Natural killer cell (primary cell): ENCODE results near the gene PTTG1. TPM values are rescaled to one million over a fixed set of nuclear protein-coding genes. Genes with fewer than 3 reads are reported as not detected.

ENCODE experiments used
- ATAC-seq, 3 donors: fragments of 150-1000 bp in 2 of 3; fragments of 200-7000 bp in 1 of 3; cut with Tn5 transposase; 1 replicate in 1 of 3; 2 replicates in 2 of 3; pipeline ENCODE4 v1.10.0; 2021; ENCODE audit warnings: mild to moderate bottlenecking in 2 of 3, moderate library complexity in 2 of 3
- DNase-seq, 2 donors: peaks; one replicate each; pipeline versions ENCODE4 v3.0.0 to v3.0.0-alpha.2; 2013 to 2021; ENCODE audit warnings: mixed read lengths in 1 of 2
- H3K27ac ChIP-seq: one replicate; pipeline ENCODE4 v1.5.1; 2013; ENCODE audit warnings: mild to moderate bottlenecking, low read length
- H3K27me3 ChIP-seq: one replicate; pipeline ENCODE4 v1.6.1; 2013; ENCODE audit warnings: low read length; ENCODE audit not compliant: control insufficient read depth, insufficient read depth
- H3K36me3 ChIP-seq: one replicate; pipeline ENCODE4 v1.6.1; 2013; ENCODE audit warnings: low read length; ENCODE audit not compliant: control insufficient read depth, insufficient read depth
- H3K4me1 ChIP-seq: one replicate; pipeline ENCODE4 v1.6.1; 2013; ENCODE audit warnings: low read length; ENCODE audit not compliant: control insufficient read depth, insufficient read depth
- H3K4me3 ChIP-seq: one replicate; pipeline ENCODE4 v1.5.1; 2013; ENCODE audit warnings: low read length
- H3K9me3 ChIP-seq: one replicate; pipeline ENCODE4 v1.6.1; 2013; ENCODE audit warnings: low read length; ENCODE audit not compliant: control insufficient read depth, insufficient read depth
- H3K27ac Mint-ChIP-seq, 2 donors: one replicate each; pipeline ENCODE4 v1.8.0; 2022; ENCODE audit warnings: mild to moderate bottlenecking in 2 of 2, mixed read lengths in 2 of 2, moderate library complexity in 1 of 2
- H3K27me3 Mint-ChIP-seq, 2 donors: one replicate each; pipeline ENCODE4 v1.8.0; 2022; ENCODE audit warnings: low read depth in 2 of 2, mixed read lengths in 2 of 2
- H3K36me3 Mint-ChIP-seq: one replicate; pipeline ENCODE4 v1.8.0; 2022; ENCODE audit warnings: mixed read lengths
- H3K4me1 Mint-ChIP-seq, 2 donors: one replicate each; pipeline ENCODE4 v1.8.0; 2022; ENCODE audit warnings: mixed read lengths in 2 of 2
- H3K4me3 Mint-ChIP-seq: one replicate; pipeline ENCODE4 v1.8.0; 2022; ENCODE audit warnings: mild to moderate bottlenecking, moderate library complexity, mixed read lengths
- H3K9me3 Mint-ChIP-seq, 2 donors: one replicate each; pipeline ENCODE4 v1.8.0; 2022; ENCODE audit warnings: mixed read lengths in 2 of 2
- CTCF ChIP-seq: fragments of 200-600 bp; IDR thresholded peaks from one replicate; pipeline ENCODE4 v1.8.0; 2022; ENCODE audit warnings: antibody characterized with exemption
- WGBS: methylation state at CpG from one replicate; pipeline ENCODE4 v1.1.7; 2013; ENCODE audit warnings: missing lambda C conversion rate; ENCODE audit not compliant: insufficient coverage; 5-methylcytosine and 5-hydroxymethylcytosine counted together
- intact Hi-C: fragments of 100-400 bp; cut with micrococcal nuclease; formaldehyde crosslinking; loops from one replicate; pipeline ENCODE4 v1.14.2; 2022
- total RNA-seq, 4 donors: library from RNA; stranded (reverse); fragments of 120-200 nt in 1 of 4; gene quantifications; one replicate each; pipeline versions ENCODE4 v1.2.3 to v1.2.4, GENCODE V29; 2013 to 2022

Gene PTTG1
- total RNA-seq, 3 donors from 2014 or later (not counting 1 experiment from before 2014, with no cell fraction given), result 11.7 to 14.8 (median 12.1) TPM

- no peak for TF ChIP-seq CTCF
- Histone ChIP-seq H3K27me3 (no peaks in the 10 kb centered on the region), H3K36me3 (peaks cover 1% of the 10 kb centered on the region), H3K4me3 (peak overlapping the region; percentile 99), H3K27ac (peak overlapping the region; percentile 97), H3K4me1 (peaks cover 19% of the 10 kb centered on the region), H3K9me3 (no peaks in the 10 kb centered on the region)
- peak in 1 of 2 donors; percentile 43 for DNase-seq
- no peaks in the 10 kb centered on the region for H3K27me3 Mint-ChIP-seq
- H3K4me3 Mint-ChIP-seq, result peak overlapping the region; percentile 96
- no peak for ATAC-seq
- intact Hi-C loops, result loop anchor here (1.0 to 5.0 kb wide), 4 partner anchors 127 to 1211 kb away; partner anchors contain the start of genes PWWP2A, RNF145 and TTC1
- no peaks in the 10 kb centered on the region for H3K9me3 Mint-ChIP-seq
- peak overlapping the region; percentile 99 for H3K27ac Mint-ChIP-seq
- H3K36me3 Mint-ChIP-seq, result no peaks in the 10 kb centered on the region
- peaks cover 56 to 68% of the 10 kb centered on the region in 2 donors for H3K4me1 Mint-ChIP-seq
- 68% methylated on average over 7 of the region's 11 CpGs for WGBS
These were observed 2.0 kb upstream of the PTTG1 start for GRCh38 chr5:160419458-160420330.

- Mint-ChIP-seq H3K27me3 (no peaks in the 10 kb centered on the region), H3K36me3 (no peaks in the 10 kb centered on the region), H3K27ac (peak overlapping the region; percentile 99), H3K4me3 (peak overlapping the region; percentile 96), H3K9me3 (no peaks in the 10 kb centered on the region), H3K4me1 (peaks cover 61 to 69% of the 10 kb centered on the region in 2 donors)
- Histone ChIP-seq H3K4me3 (no peak overlapping the region), H3K4me1 (peaks cover 19% of the 10 kb centered on the region), H3K27me3 (no peaks in the 10 kb centered on the region), H3K9me3 (no peaks in the 10 kb centered on the region), H3K27ac (no peak overlapping the region), H3K36me3 (no peaks in the 10 kb centered on the region)
- intact Hi-C loops, result loop anchor here (2.0 to 5.0 kb wide), 2 partner anchors 128 to 1211 kb away; partner anchors contain the start of gene RNF145
- no peak for TF ChIP-seq CTCF
- ATAC-seq (no peak), DNase-seq (peak in 1 of 2 donors; percentile 9)
These were observed 1.4 kb upstream of the PTTG1 start for GRCh38 chr5:160420331-160420610.

GRCh38 chr5:160423099-160423498 is 1.4 kb downstream of the PTTG1 start:
- H3K4me1 ChIP-seq, result peaks cover 10% of the 10 kb centered on the region

More at GRCh38 chr5:160423099-160423498, 1.4 kb downstream of the PTTG1 start:
- Mint-ChIP-seq H3K27me3 (no peaks in the 10 kb centered on the region), H3K4me1 (peaks cover 51 to 53% of the 10 kb centered on the region in 2 donors), H3K9me3 (no peaks in the 10 kb centered on the region), H3K36me3 (no peaks in the 10 kb centered on the region), H3K4me3 (peak overlapping the region; percentile 40), H3K27ac (peak overlapping the region; percentile 99)
- Histone ChIP-seq H3K27me3 (no peaks in the 10 kb centered on the region), H3K9me3 (no peaks in the 10 kb centered on the region), H3K27ac (no peak overlapping the region), H3K4me3 (no peak overlapping the region), H3K36me3 (no peaks in the 10 kb centered on the region)
- intact Hi-C loops, result loop anchor here (5.0 kb wide), 1 partner anchor 131 kb away; no protein-coding TSS in a partner anchor
- peak in 1 of 2 donors; percentile 26 for DNase-seq
- 0% methylated on average over 1 of the region's 2 CpGs for WGBS
- TF ChIP-seq CTCF, result no peak
- no peak for ATAC-seq
